SH-SY5Y (cell line): Measurements from ENCODE around the gene TERC.

Experiments used
- GATA2 ChIP-seq: IDR thresholded peaks from 2 replicates; pipeline ENCODE4 v1.6.1; 2011; ENCODE audit warnings: mild to moderate bottlenecking, low read depth, low read length
- GATA3 ChIP-seq: IDR thresholded peaks from 2 replicates; pipeline ENCODE4 v1.6.1; 2011; ENCODE audit warnings: low read depth, mild to moderate bottlenecking, low read length, moderate library complexity

- no peak for TF ChIP-seq GATA3
- no peak for TF ChIP-seq GATA2
Observed at GRCh38 chr3:169813757-169814517, 49.1 kb upstream of the TERC start.
